Neural crest cell (in vitro differentiated cells): ENCODE results near the gene TRIM71. TPM values are rescaled to one million over a fixed set of nuclear protein-coding genes. Genes with fewer than 3 reads are reported as not detected.
"Not testable (repeated sequence)": the region's sequence is repeated elsewhere in the genome, so short reads cannot be mapped to it uniquely, and the experiment has no call there.

Source experiments
- DNase-seq: peaks from one replicate; pipeline ENCODE4 v3.0.0; 2021; ENCODE audit warnings: low read depth, mixed read lengths, low spot score
- H3K27ac Mint-ChIP-seq: one replicate; pipeline ENCODE4 v1.8.0; 2021; ENCODE audit warnings: mild to moderate bottlenecking, mixed read lengths; ENCODE audit not compliant: unreplicated experiment
- H3K27me3 Mint-ChIP-seq: 2 replicates; pipeline ENCODE4 v1.8.0; 2021; ENCODE audit warnings: low read depth, mild to moderate bottlenecking, mixed read lengths
- H3K36me3 Mint-ChIP-seq: 2 replicates; pipeline ENCODE4 v1.8.0; 2021; ENCODE audit warnings: low read depth, mild to moderate bottlenecking, mixed read lengths
- H3K4me1 Mint-ChIP-seq: 2 replicates; pipeline ENCODE4 v1.8.0; 2021; ENCODE audit warnings: mixed read lengths
- H3K4me3 Mint-ChIP-seq: one replicate; pipeline ENCODE4 v1.8.0; 2021; ENCODE audit warnings: mild to moderate bottlenecking, mixed read lengths
- H3K9me3 Mint-ChIP-seq: 2 replicates; pipeline ENCODE4 v1.8.0; 2021; ENCODE audit warnings: mixed read lengths
- CTCF ChIP-seq: fragments of 200-600 bp; sonication (generic); conservative IDR thresholded peaks from 2 replicates; pipeline ENCODE4 v1.5.0; 2021; ENCODE audit warnings: antibody characterized with exemption, mild to moderate bottlenecking
- total RNA-seq: library from RNA; stranded (reverse); gene quantifications from 2 replicates; pipeline ENCODE4 v1.2.1, GENCODE V29; 2021

TRIM71 gene
- total RNA-seq, 1 donor from 2014 or later: 92.4 TPM

- peaks cover 4% of the 10 kb centered on the region for H3K4me1 Mint-ChIP-seq
- H3K9me3 Mint-ChIP-seq: no peaks in the 10 kb centered on the region
- TF ChIP-seq CTCF: no peak
- H3K27me3 Mint-ChIP-seq: no peaks in the 10 kb centered on the region
- no peaks in the 10 kb centered on the region for H3K36me3 Mint-ChIP-seq
- no peak for DNase-seq
- H3K27ac Mint-ChIP-seq: no peak overlapping the region
- no peak overlapping the region for H3K4me3 Mint-ChIP-seq
These were observed 94.2 kb downstream of the TRIM71 start for GRCh38 chr3:32912046-32912445.

GRCh38 chr3:32913790-32914446 is 96.1 kb downstream of the TRIM71 start:
- no peaks in the 10 kb centered on the region for H3K9me3 Mint-ChIP-seq
- H3K27ac Mint-ChIP-seq: no peak overlapping the region
- peaks cover 4% of the 10 kb centered on the region for H3K4me1 Mint-ChIP-seq
- no peaks in the 10 kb centered on the region for H3K36me3 Mint-ChIP-seq
- no peak for DNase-seq
- no peak overlapping the region for H3K4me3 Mint-ChIP-seq
- no peak for TF ChIP-seq CTCF
- H3K27me3 Mint-ChIP-seq: no peaks in the 10 kb centered on the region

- no peak for TF ChIP-seq CTCF
- Mint-ChIP-seq H3K9me3 (no peaks in the 10 kb centered on the region), H3K27ac (no peak overlapping the region), H3K27me3 (peaks cover under 1% of the 10 kb centered on the region), H3K4me3 (no peak overlapping the region), H3K36me3 (no peaks in the 10 kb centered on the region), H3K4me1 (no peaks in the 10 kb centered on the region)
- no peak for DNase-seq
These were observed 102.1 kb downstream of the TRIM71 start for GRCh38 chr3:32919920-32920319.

- no peak for DNase-seq
These were observed 104.3 kb downstream of the TRIM71 start for GRCh38 chr3:32922078-32922477.

GRCh38 chr3:32930161-32930560 is 112.4 kb downstream of the TRIM71 start:
- no peak for DNase-seq
- H3K9me3 Mint-ChIP-seq: peaks cover 12% of the 10 kb centered on the region
- H3K27ac Mint-ChIP-seq: no peak overlapping the region
- H3K36me3 Mint-ChIP-seq: no peaks in the 10 kb centered on the region
- H3K4me1 Mint-ChIP-seq: no peaks in the 10 kb centered on the region
- H3K27me3 Mint-ChIP-seq: peaks cover 2% of the 10 kb centered on the region
- H3K4me3 Mint-ChIP-seq: no peak overlapping the region
- no peak for TF ChIP-seq CTCF

More at GRCh38 chr3:32922078-32922477, 104.3 kb downstream of the TRIM71 start:
- Mint-ChIP-seq H3K36me3 (no peaks in the 10 kb centered on the region), H3K27me3 (peaks cover 4% of the 10 kb centered on the region), H3K9me3 (no peaks in the 10 kb centered on the region), H3K4me1 (no peaks in the 10 kb centered on the region), H3K4me3 (no peak overlapping the region), H3K27ac (no peak overlapping the region)
- no peak for TF ChIP-seq CTCF

GRCh38 chr3:32931273-32931672 is 113.5 kb downstream of the TRIM71 start:
- H3K36me3 Mint-ChIP-seq, H3K27ac Mint-ChIP-seq, H3K4me3 Mint-ChIP-seq, DNase-seq, H3K27me3 Mint-ChIP-seq, H3K4me1 Mint-ChIP-seq: not testable (repeated sequence)
- peaks cover 12% of the 10 kb centered on the region for H3K9me3 Mint-ChIP-seq
